ENCODE data around the gene RPL22. TPM values are rescaled to one million over a fixed set of nuclear protein-coding genes. Genes with fewer than 3 reads are reported as not detected.

The RPL22 gene
- total RNA-seq, 3 donors from 2014 or later = 210 to 329 (median 306) TPM

Other genes with a start within 250 kb of the RPL22 start
- 10 to 100 TPM in 2 of 3 donors, 1 to 10 TPM in 1; 7.0 to 18.7 (median 18.1) TPM for gene NPHP4, start 207.2 kb downstream of the RPL22 start, total RNA-seq
- gene KCNAB2, start 153.7 kb downstream of the RPL22 start, total RNA-seq = 10 to 100 TPM in 1 of 3 donors, 1 to 10 TPM in 2; 6.9 to 19.8 (median 9.8) TPM
- gene CHD5, start 19.3 kb downstream of the RPL22 start, total RNA-seq = under 1 TPM; under 0.01 to 0.33 (median 0.15) TPM
- 10 to 100 TPM in 2 of 3 donors, 1 to 10 TPM in 1; 2.7 to 32.4 (median 29.9) TPM for gene RNF207, start 6.5 kb upstream of the RPL22 start, total RNA-seq
- 10 to 100 TPM; 54.0 to 61.6 (median 54.7) TPM for gene ICMT, start 36.4 kb upstream of the RPL22 start, total RNA-seq
- gene HES3, start 44.6 kb upstream of the RPL22 start, total RNA-seq = not detected
- gene GPR153, start 61.5 kb upstream of the RPL22 start, total RNA-seq = 10 to 100 TPM in 1 of 3 donors, 1 to 10 TPM in 2; 5.4 to 34.6 (median 6.6) TPM
- gene ACOT7, start 194.2 kb upstream of the RPL22 start, total RNA-seq = 10 to 100 TPM in 2 of 3 donors, 1 to 10 TPM in 1; 9.4 to 12.8 (median 11.5) TPM
- 1 to 10 TPM in 2 of 3 donors, not detected in 1; 3.4 to 3.6 TPM for gene HES2, start 220.3 kb upstream of the RPL22 start, total RNA-seq
- 10 to 100 TPM in 2 of 3 donors, not detected in 1; 10.8 to 11.1 TPM for gene ESPN, start 225.2 kb upstream of the RPL22 start, total RNA-seq